ENCODE data around the gene SDHAF2. TPM values are rescaled to one million over a fixed set of nuclear protein-coding genes. Genes with fewer than 3 reads are reported as not detected.

The SDHAF2 gene
- 33.8 and 35.1 TPM in 2 replicates for total RNA-seq

GRCh38 chr11:61429691-61430582 is at the start of gene SDHAF2, which contains the start of gene CPSF7:
Gene SDHAF2, plus strand, starts transcription at chr11:61430124. Its CDS starts 23 bp downstream, at chr11:61430147.
Gene CPSF7, minus strand, starts transcription at chr11:61429975. Its CDS starts 740 bp downstream, at chr11:61429235.

Other genes with a start within 250 kb of the SDHAF2 start
- not detected in 2 replicates for gene PGA3, start 226.6 kb upstream of the SDHAF2 start, total RNA-seq
- not detected in 2 replicates for gene PGA4, start 207.8 kb upstream of the SDHAF2 start, total RNA-seq
- not detected in 2 replicates for gene PGA5, start 188.9 kb upstream of the SDHAF2 start, total RNA-seq
- 0.11 and 0.62 TPM in 2 replicates for gene VWCE, start 134.8 kb upstream of the SDHAF2 start, total RNA-seq
- 353 and 373 TPM in 2 replicates for gene DDB1, start 97.0 kb upstream of the SDHAF2 start, total RNA-seq
- gene TKFC, start 96.9 kb upstream of the SDHAF2 start, total RNA-seq, result 18.8 and 26.5 TPM in 2 replicates
- gene CYB561A3, start 68.2 kb upstream of the SDHAF2 start, total RNA-seq, result 33.6 and 43.5 TPM in 2 replicates
- 15.4 and 19.0 TPM in 2 replicates for gene TMEM138, start 67.8 kb upstream of the SDHAF2 start, total RNA-seq
- gene TMEM216, start 37.5 kb upstream of the SDHAF2 start, total RNA-seq, result 8.3 and 8.5 TPM in 2 replicates
- gene CPSF7, start 149 bp upstream of the SDHAF2 start, total RNA-seq, result 15.4 and 16.6 TPM in 2 replicates
- gene LRRC10B, start 78.6 kb downstream of the SDHAF2 start, total RNA-seq, result 0.22 TPM in 1 of 2 replicates, not detected in the other
- 31.4 and 43.6 TPM in 2 replicates for gene SYT7, start 151.0 kb downstream of the SDHAF2 start, total RNA-seq

Data from uterine smooth muscle cell (primary cell).